ENCODE measurements around the gene UBE2H.

The UBE2H gene

GRCh38 chr7:129832701-129833227 lies 120.0 kb downstream of the UBE2H start:
- DNase-seq (ENCODE audit: low read depth), result no peak
- no peak overlapping the region for H3K4me3 ChIP-seq (ENCODE audit: control insufficient read depth, low read depth, low read length)
- TF ChIP-seq, protein P1, sequence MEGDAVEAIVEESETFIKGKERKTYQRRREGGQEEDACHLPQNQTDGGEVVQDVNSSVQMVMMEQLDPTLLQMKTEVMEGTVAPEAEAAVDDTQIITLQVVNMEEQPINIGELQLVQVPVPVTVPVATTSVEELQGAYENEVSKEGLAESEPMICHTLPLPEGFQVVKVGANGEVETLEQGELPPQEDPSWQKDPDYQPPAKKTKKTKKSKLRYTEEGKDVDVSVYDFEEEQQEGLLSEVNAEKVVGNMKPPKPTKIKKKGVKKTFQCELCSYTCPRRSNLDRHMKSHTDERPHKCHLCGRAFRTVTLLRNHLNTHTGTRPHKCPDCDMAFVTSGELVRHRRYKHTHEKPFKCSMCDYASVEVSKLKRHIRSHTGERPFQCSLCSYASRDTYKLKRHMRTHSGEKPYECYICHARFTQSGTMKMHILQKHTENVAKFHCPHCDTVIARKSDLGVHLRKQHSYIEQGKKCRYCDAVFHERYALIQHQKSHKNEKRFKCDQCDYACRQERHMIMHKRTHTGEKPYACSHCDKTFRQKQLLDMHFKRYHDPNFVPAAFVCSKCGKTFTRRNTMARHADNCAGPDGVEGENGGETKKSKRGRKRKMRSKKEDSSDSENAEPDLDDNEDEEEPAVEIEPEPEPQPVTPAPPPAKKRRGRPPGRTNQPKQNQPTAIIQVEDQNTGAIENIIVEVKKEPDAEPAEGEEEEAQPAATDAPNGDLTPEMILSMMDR (conservative IDR thresholded peaks at IDR 0.05; ENCODE audit: control insufficient read depth, insufficient read depth, low read depth, low read length), result no peak

DNA sequence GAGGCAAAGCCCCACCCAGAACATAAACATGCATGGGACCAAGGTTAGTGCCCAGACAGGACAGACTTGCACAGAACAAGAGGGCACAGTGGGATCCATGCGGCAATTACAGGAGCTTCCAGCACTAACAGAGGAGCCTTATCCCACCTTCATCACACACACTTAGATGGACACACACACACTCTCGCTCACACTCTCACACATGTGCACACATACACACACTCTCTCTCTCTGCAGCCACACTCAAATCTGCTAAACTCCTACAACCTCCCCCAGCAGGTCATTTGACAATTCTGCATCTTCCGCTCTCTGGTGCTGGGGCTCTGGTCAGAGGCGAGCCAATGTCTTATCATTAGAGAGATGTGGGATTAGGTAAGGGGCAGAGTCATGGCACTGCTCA lies 120.5 kb downstream of the UBE2H start:
- TF ChIP-seq, protein P1 (conservative IDR thresholded peaks at IDR 0.05; ENCODE audit: control insufficient read depth, insufficient read depth, low read depth, low read length), result no peak
- DNase-seq (ENCODE audit: low read depth), result no peak
- no peak overlapping the region for H3K4me3 ChIP-seq (ENCODE audit: control insufficient read depth, low read depth, low read length)

DNA sequence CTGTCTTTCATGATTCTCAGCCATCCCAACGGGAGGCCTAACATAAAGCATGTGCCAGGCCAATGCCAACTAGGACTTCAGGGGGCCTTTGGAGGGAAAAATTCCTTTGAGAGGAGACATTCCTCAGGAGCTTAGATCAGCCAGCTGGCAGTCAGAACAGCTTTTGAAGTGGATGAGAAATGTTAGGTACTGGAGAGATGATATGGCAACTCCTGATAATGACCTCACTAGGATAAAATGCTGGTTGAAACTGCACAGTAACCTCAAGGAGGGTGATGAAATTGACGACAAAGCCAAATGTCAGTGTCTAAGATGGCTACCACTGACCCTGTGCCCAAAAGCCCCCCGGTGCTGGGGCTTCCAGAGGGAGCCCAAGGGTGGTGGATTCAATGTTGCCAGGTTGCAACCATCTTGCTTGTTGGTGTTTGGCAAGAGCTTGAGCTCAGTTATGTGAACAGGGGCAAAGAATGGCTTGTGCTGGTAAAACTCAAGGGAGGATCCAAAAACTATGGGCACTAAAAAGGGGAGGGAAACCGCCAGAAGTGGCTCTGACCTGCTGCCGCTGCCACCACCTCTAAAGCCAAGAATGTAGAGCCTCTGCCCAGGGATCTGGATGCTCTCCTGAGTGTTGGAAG lies 121.2 kb downstream of the UBE2H start:
- H3K4me3 ChIP-seq (ENCODE audit: control insufficient read depth, low read depth, low read length), result no peak overlapping the region
- TF ChIP-seq, protein P1 (conservative IDR thresholded peaks at IDR 0.05; ENCODE audit: control insufficient read depth, insufficient read depth, low read depth, low read length), result no peak
- peak; percentile 89 for DNase-seq (ENCODE audit: low read depth)

DNA sequence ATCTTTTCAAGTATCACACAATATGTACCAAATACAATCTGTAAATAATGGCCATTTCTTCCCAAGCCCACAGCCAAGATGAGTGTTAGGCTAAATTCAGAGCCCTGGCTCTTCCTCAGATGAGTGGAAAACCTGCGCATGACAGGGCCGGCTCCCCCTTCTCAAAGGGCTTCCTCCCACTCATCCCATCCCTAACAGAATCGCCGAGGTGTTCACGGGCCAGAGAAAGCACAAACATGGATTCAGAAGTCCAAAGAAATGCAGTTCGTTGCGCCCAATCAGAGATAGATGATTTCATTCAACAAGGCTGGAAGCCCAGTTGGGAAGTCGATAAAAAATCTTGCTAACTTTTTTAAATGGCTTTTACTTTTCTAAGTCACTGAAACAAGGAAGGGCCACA lies 121.8 kb downstream of the UBE2H start:
- H3K4me3 ChIP-seq (ENCODE audit: control insufficient read depth, low read depth, low read length), result no peak overlapping the region
- DNase-seq (ENCODE audit: low read depth), result no peak
- TF ChIP-seq, protein P1 (conservative IDR thresholded peaks at IDR 0.05; ENCODE audit: control insufficient read depth, insufficient read depth, low read depth, low read length), result no peak

DNA sequence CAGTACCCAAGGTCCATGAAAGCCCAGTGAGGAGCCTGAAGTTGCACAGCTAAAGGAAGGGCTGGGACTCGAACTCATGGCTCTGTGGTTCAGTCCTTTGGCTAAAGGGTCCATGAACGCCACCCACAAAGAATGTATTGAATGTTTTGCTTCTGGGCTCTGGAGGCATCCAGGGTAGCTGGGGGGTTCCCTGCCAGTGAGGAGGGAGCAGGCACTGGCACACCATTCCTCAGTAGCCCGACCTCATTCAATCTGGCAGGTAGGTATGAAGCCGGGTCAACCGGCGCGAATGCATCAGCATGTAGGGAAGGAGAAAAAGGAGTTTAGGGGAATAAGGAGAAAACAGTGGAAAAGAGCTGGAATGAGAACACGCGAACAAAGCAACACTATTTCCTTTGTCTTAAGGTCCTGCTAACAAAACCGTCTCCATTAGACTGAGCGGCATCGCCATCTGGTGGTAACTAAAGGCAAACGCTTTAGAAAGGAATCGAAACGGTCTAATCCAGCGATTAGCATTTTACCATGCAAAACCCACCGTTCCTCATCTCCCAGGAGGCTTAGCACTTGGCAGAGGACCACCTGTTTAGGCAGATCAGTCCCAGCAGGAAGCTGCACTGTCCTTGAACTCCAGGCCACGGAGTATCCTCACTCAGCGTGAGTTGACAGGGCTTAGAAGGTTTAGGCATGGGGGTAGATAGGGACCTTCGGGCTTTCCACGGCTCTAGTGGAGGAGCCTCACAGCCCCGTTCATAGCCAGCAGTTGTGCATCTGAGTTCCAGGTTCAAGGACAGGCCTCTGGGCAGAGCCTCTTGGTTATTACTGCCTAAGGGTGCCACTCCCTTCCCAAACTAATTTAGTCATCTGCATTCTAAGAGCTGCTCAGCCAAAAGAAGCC lies 122.8 kb downstream of the UBE2H start:
- TF ChIP-seq, protein P1 (conservative IDR thresholded peaks at IDR 0.05; ENCODE audit: control insufficient read depth, insufficient read depth, low read depth, low read length), result peak; percentile 94
- no peak overlapping the region for H3K4me3 ChIP-seq (ENCODE audit: control insufficient read depth, low read depth, low read length)
- DNase-seq (ENCODE audit: low read depth), result peak; percentile 86

GRCh38 chr7:129828989-129829736 lies 123.6 kb downstream of the UBE2H start:
- H3K4me3 ChIP-seq (ENCODE audit: control insufficient read depth, low read depth, low read length), result no peak overlapping the region
- TF ChIP-seq, protein P1 (conservative IDR thresholded peaks at IDR 0.05; ENCODE audit: control insufficient read depth, insufficient read depth, low read depth, low read length), result no peak
- DNase-seq (ENCODE audit: low read depth), result peak; percentile 37

Measured in fibroblast of mammary gland (primary cell).